CD4-positive, alpha-beta T cell treated with Interferon alpha-2 for 1 hour (primary cell): ENCODE data around the gene TENM4.
"Not testable (repeated sequence)": the region's sequence is repeated elsewhere in the genome, so short reads cannot be mapped to it uniquely, and the experiment has no call there.

Experiments
- DNase-seq, 2 donors: peaks; one replicate each; pipeline ENCODE4 v3.0.0-alpha.2; 2020 to 2022

Gene TENM4

GRCh38 chr11:79200398-79201070, 240.3 kb downstream of the TENM4 start:
- DNase-seq, result no peak

- no peak for DNase-seq
Observed at GRCh38 chr11:79199729-79200354, 241.0 kb downstream of the TENM4 start.

- DNase-seq, result no peak
Observed at GRCh38 chr11:79198898-79199250, 242.0 kb downstream of the TENM4 start.

DNA sequence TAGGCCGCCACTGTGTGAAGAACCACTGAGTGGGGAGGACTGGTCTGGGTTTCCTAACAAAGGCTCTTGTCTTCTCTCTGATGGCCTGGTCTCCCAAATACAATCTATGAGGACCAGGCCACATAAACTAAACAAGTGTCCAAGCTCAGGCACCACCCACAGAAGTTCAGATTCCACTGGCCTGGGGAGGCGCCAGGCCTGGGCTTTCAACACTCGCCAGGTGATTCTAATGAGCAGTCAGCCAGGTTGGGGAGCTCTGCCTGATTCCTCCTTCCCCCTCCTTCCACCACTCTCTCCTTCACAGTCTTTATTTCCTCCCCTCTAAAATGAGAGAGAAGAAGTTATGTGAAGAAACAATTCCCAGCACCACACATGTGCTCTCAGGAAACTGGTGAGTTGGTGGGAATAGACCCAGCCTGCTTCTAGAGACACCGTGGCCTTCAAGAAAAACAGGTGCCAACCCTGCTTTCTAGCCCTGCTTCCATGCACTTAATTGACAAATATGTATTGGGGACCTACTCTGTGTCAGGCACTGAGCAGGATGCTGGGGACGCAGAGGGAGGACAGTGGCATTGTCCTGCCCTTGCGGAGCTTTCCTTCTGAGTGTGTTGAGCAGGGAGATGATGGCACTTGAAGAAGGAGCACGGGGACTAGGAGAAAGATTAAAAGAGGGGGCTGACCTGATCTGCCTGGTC, 242.5 kb downstream of the TENM4 start:
- no peak for DNase-seq

GRCh38 chr11:79196950-79197349, 243.9 kb downstream of the TENM4 start:
- DNase-seq, result no peak

DNA sequence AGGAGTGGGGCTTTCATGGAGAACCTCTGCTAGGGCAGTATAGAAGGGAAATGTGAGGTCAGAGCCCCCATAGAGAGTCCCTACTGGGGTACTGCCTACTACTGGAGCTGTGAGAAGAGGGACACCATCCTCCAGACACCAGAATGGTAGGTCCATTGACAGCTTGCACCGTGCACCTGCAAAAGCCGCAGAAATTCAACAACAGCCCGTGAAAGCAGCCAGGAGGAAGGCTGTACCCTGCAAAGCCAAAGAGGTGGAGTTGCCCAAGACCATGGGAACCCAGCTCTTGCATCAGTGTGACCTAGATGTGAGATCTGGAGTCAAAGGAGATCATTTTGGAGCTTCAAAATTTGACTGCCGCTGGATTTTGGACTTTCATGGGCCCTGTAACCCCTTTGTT, 245.6 kb downstream of the TENM4 start:
- DNase-seq, result no peak

DNA sequence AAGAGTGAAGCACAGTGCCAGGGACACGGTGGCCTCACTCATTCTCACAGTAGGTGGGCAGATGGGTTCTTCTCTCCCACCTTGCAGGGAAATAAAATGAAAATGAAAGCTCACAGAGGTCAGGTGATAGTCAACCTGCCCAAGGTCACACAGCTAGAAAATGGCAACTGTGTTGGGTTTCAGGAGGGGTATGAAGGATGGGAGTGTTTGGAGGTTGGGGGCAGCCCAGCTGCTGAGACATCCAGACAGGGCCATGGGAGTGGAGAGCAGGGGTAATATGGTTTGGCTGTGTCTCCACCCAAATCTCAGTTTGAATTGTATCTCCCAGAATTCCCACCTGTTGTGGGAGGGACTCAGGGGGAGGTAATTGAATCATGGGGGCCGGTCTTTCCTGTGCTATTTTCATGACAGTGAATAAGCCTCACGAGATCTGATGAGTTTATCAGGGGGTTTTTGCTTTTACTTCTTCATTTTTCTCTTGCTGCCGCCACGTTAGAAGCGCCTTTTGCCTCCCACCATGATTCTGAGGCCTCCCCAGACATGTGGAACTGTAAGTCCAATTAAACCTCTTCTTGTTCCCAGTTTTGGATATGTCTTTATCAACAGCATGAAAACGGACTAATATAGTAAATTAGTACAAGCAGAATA, 247.0 kb downstream of the TENM4 start:
- no peak for DNase-seq

- DNase-seq, result no peak
Observed at GRCh38 chr11:79192836-79193235, 248.0 kb downstream of the TENM4 start.

DNA sequence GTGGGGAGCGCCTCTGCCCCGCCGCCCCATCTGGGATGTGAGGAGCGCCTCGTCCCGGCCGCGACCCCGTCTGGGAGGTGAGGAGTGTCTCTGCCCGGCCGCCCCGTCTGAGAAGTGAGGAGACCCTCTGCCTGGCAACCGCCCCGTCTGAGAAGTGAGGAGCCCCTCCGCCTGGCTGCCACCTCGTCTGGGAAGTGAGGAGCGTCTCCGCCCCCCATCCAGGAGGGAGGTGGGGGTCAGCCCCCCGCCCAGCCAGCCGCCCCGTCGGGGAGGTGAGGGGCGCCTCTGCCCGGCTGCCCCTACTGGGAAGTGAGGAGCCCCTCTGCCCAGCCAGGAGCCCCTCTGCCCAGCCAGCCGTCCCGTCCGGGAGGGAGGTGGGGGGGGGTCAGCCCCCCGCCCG, 249.1 kb downstream of the TENM4 start:
- DNase-seq, result not testable (repeated sequence)

GRCh38 chr11:79190553-79190952, 250.3 kb downstream of the TENM4 start:
- not testable (repeated sequence) for DNase-seq

DNA sequence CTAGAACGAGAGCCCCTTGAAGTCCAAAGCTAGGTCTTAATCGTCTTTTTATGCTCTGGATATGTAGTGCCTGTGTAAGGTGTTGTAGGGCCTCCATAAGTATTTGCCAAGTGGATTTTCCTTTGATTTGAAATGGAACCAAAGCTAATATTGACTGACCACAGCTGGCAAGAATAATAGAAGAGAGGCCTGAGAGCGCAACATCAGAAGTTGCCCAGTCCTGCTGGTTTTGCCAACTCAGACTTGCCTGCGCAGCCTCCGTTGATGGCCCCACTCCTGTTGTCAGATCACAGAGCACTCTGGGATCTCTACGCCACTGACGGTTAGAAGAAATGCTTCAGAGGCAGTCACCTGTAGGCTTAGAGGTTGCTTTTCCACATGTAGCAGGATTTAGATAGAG, 251.2 kb downstream of the TENM4 start:
- no peak for DNase-seq

- no peak for DNase-seq
Observed at GRCh38 chr11:79189055-79189454, 251.8 kb downstream of the TENM4 start.

DNA sequence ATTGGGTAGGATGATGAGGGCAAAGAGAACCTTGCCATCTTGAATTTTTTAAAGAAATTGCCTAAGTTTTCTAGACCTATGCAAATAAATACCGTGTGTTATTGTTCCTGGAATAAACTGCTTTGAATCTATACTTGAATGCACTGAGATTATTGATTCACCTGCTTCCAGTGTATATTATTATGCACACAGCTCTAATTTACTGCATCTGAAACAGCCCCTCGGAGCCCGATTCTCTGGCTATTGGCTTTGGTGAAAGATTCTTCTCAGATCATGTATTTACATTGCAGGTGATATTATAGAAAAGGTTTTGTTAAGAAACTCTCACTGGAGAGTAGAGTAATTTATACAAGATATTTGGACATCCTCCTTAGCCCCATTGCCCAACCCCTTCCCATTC, 254.2 kb downstream of the TENM4 start:
- DNase-seq, result no peak

GRCh38 chr11:79185351-79185750, 255.5 kb downstream of the TENM4 start:
- no peak for DNase-seq

DNA sequence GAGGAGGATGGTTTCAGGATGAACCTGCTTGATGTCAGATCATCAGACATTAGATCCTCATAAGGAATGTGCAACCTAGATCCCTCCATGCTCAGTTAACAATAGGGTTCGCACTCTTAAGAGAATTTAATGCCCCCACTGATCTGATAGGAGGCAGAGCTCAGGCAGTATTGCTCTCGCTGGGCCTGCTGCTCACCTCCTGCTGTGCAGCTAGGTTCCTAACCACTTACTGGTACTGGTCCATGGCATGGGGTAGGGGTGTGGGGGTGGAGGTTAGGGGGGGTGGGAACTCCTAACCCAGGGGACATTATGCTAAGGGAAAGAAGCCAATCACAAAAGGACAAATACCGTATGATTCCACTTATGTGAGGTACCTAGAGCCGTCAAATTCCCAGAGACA, 256.5 kb downstream of the TENM4 start:
- no peak for DNase-seq

- no peak for DNase-seq
Observed at GRCh38 chr11:79182794-79183193, 258.0 kb downstream of the TENM4 start.

DNA sequence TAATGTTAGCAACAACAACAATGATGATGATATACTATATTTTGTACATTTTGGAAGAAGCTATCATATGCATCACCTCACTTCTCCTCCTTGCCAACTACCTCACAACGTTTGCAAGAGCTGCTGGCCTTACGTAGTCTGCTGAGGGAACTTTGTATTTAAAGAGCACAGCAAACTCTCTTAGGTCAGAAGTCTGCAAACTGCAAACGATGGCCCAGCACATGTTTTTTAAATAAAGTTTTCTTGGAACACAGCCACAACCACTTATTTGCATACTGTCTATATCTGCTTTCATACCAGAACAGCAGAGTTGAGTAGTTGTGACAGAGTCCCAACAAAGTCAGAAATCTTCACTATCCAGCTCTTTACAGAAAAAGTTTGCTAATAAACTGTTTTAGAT, 261.7 kb downstream of the TENM4 start:
- no peak for DNase-seq

- no peak for DNase-seq
Observed at GRCh38 chr11:79174045-79175008, 266.5 kb downstream of the TENM4 start.

DNA sequence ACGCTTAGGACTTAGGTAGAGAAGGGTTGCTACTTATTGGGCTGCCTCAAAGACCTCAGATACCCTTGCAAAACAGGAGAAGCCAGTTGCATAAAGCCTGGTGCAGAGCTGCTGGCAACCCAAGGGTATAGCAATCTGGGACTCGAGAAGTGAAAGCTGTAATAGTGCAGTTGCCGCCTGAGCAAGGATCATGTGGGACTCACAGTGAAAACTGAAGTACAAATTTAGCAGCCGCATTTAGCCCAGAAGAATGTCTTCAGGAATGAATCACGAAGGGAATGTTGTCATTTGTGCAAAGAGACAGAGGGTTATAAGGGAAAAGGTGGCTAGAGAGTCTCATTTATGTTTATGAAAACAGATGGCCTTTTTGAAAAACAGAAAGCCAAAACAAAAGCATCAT, 267.2 kb downstream of the TENM4 start:
- no peak for DNase-seq

DNA sequence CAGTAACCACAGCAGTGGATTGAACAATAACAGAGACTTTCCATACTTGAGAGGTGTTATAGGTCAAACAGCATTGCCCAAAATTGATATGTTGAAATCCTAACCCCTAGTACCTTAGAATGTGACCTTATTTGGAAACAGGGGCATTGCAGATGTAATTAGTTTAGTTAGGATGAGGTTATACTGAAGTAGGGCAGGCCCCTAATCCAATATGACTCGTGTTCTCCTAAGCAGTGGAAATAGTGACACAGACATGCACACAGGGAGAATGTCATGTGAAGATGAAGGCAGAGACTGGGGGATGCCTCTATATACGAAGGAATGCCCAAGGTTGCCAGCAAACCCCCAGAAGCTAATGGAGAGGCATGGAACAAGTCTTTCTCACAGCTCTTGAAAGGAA, 270.5 kb downstream of the TENM4 start:
- no peak for DNase-seq

DNA sequence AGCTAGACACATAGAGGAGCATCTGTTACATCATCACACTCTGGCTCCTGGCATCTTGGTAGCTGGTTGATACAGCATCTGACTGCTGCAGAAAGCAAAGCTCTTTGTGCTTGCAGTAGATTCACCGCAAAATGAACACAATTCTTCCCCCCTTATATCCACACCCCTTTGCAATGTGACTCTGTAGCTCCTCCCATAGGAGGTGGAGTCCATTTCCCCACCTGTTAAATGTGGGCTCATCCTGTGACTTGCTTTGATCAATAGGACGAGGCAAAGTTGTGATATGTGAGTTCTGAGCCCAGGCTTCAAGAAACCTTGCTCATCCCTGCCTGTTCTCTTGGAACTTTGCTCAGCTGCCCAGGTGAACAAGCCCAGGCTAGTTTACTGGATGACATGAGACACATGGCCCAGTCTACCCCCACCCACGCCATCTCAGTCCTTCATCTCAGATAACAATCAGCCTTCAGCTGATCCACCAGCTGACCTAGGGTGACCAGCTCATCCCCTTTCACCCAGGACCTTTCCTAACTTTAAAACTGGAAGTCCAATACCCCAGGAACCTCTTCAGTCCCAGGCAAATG, 272.2 kb downstream of the TENM4 start:
- no peak for DNase-seq

DNA sequence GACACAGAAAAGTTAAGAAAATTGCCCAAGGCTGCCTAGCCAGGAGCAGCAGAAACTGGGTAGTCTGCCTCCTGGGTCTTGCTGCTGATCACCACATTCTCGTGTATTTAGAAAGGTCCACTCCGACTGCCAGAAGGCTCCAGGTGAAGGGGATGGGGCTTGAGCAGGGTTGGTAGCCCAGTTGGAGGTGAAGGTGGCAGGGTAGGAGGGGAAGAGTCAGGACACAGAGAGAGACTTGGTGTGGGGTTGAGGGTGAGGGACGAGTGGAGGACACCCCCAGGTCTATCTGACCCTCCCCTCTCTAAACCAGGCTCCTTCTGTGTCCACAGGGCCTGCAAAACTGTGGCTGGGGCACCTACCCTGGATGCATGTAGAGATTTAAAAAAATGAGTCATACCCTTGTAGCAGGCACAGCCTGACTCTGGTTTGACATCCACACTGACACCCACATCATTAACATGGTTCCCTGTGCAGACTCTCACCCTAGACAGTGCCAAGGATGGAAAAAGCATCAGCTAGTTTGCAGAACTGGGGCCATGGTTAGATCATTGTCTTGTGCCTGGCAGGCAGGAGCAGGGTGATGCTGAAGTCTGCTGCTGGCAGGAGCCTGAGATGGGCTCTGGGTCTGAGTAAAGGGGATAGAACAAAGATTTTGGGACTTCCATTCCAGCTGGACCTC, 273.2 kb downstream of the TENM4 start:
- DNase-seq, result no peak
